ENCODE data around the gene THEMIS2. TPM values are rescaled to one million over a fixed set of nuclear protein-coding genes. Genes with fewer than 3 reads are reported as not detected.
A peak's percentile ranks its signal among the peaks of the same experiment; 100 is the strongest.

Gene THEMIS2
- total and polyA plus RNA-seq, 2 of the 13 experiments (the other 11 are each of a cell fraction or from before 2014, with no cell fraction given), result 0.38 to 1.5 TPM

DNA sequence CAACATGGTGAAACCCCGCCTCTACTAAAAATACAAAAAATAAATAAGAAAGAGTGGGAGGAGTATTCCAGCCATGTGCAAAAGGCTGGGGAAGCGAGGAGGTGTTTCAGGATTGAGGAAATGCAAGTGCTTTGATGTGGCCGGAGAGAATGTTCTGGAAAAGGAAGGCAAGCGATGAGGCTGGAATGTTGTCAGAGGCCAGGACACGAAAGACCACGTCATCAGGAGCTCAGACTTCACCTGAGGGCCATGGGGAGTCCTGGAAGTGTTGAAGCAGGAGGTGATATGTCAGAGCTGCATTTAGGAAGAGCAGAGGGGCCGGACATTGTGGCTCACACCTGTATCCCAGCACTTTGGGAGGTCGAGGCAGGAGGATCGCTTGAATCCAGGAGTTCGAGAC, 10.9 kb upstream of the THEMIS2 start (continued):
- TF ChIP-seq, protein P1, sequence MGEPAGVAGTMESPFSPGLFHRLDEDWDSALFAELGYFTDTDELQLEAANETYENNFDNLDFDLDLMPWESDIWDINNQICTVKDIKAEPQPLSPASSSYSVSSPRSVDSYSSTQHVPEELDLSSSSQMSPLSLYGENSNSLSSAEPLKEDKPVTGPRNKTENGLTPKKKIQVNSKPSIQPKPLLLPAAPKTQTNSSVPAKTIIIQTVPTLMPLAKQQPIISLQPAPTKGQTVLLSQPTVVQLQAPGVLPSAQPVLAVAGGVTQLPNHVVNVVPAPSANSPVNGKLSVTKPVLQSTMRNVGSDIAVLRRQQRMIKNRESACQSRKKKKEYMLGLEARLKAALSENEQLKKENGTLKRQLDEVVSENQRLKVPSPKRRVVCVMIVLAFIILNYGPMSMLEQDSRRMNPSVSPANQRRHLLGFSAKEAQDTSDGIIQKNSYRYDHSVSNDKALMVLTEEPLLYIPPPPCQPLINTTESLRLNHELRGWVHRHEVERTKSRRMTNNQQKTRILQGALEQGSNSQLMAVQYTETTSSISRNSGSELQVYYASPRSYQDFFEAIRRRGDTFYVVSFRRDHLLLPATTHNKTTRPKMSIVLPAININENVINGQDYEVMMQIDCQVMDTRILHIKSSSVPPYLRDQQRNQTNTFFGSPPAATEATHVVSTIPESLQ (CRISPR knock-in tag; conservative IDR thresholded peaks at IDR 0.05), result no peak
- TF ChIP-seq CREB1 (IDR thresholded peaks at IDR 0.05) (peak; percentile 76), CREB1 (CRISPR knock-in tag; IDR thresholded peaks at IDR 0.05) (no peak), ZNF230 (CRISPR knock-in tag; IDR thresholded peaks at IDR 0.05) (no peak), ZNF432 (CRISPR knock-in tag; IDR thresholded peaks at IDR 0.05; ENCODE audit: borderline replicate concordance) (no peak)

DNA sequence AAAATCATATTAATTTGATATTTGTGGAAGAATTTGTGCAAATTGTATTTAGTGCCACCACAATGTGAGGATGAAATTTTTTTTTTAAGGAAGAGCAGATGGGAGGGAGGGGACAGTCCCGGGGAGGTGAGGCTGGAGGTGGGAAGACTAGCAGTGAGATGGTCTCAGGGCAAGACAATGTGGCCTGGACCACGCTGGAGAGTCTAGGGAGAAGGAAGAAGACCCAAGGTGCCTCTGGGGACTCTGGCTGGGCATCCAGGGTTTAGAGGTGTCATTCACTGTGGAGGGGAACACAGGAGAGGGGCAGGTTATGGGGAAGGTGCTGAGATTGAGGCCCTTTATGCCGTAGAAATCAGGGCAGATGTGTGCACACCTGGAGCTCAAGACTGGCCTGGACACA, 10.3 kb upstream of the THEMIS2 start:
- CTCF ChIA-PET (ENCODE audit: low intra/inter-chr PET ratio, low total read pairs), result no interaction called here
- Histone ChIP-seq H3K4me2 (ENCODE audit: low read depth, low read length) (no peak overlapping the region), H3K36me3 (replicated peaks in 1 of 2; ENCODE audit: control insufficient read depth in 1 of 2, insufficient read depth in 2 of 2, low read length in 2 of 2) (no peaks in the 10 kb centered on the region), H4K20me1 (ENCODE audit: insufficient read depth, low read length) (no peaks in the 10 kb centered on the region), H3K27ac (ENCODE audit: extremely low read length, insufficient read depth, low read length) (no peak overlapping the region), H2AFZ (ENCODE audit: low read length) (no peak overlapping the region), H3K9me3 (ENCODE audit: low read length) (no peaks in the 10 kb centered on the region), H3K79me2 (ENCODE audit: insufficient read depth, low read length) (no peaks in the 10 kb centered on the region), H3K4me1 (ENCODE audit: insufficient read depth, low read length) (peaks cover 30% of the 10 kb centered on the region), H3K9ac (ENCODE audit: insufficient read depth, low read depth, low read length) (no peak overlapping the region), H3K27me3 (ENCODE audit: control insufficient read depth in 1 of 2, insufficient read depth in 2 of 2, low read length in 2 of 2) (peaks cover 0 to 3% of the 10 kb centered on the region in 2 experiments; a peak in 1 of 5 replicates), H3K4me3 (replicated peaks in 1 of 3; ENCODE audit: insufficient read depth in 1 of 3, low read depth in 2 of 3, low read length in 3 of 3) (no peak overlapping the region)
- POLR2A ChIA-PET, result no interaction called here
- DNase-seq (ENCODE audit: low spot score), result no peak
- no peak for FAIRE-seq
- BruUV-seq (replicated peaks), result no TSS peak
- intact Hi-C loops (cut with micrococcal nuclease; ENCODE audit: unreplicated experiment), result loop anchor here (10.0 kb wide), 1 partner anchor 63 kb away; no protein-coding TSS in a partner anchor
- ATAC-seq, result no peak
- in situ Hi-C loops (cut with HindIII; ENCODE audit: extremely low pct_ligation_motif_present, low pct_unique_long_range_greater_than_20kb), result loop anchor here (10.0 kb wide), 1 partner anchor 343 kb away; no protein-coding TSS in a partner anchor
- 44% methylated on average over 3 of the region's 3 CpGs for WGBS (ENCODE audit: low lambda C conversion rate)
- TF ChIP-seq, protein P2, sequence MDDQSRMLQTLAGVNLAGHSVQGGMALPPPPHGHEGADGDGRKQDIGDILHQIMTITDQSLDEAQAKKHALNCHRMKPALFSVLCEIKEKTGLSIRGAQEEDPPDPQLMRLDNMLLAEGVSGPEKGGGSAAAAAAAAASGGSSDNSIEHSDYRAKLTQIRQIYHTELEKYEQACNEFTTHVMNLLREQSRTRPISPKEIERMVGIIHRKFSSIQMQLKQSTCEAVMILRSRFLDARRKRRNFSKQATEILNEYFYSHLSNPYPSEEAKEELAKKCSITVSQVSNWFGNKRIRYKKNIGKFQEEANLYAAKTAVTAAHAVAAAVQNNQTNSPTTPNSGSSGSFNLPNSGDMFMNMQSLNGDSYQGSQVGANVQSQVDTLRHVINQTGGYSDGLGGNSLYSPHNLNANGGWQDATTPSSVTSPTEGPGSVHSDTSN (CRISPR knock-in tag; IDR thresholded peaks at IDR 0.05; ENCODE audit: borderline replicate concordance), result no peak
- TF ChIP-seq, protein P3, sequence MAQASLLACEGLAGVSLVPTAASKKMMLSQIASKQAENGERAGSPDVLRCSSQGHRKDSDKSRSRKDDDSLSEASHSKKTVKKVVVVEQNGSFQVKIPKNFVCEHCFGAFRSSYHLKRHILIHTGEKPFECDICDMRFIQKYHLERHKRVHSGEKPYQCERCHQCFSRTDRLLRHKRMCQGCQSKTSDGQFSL (CRISPR knock-in tag; IDR thresholded peaks at IDR 0.05), result no peak
- TF ChIP-seq, protein P4, sequence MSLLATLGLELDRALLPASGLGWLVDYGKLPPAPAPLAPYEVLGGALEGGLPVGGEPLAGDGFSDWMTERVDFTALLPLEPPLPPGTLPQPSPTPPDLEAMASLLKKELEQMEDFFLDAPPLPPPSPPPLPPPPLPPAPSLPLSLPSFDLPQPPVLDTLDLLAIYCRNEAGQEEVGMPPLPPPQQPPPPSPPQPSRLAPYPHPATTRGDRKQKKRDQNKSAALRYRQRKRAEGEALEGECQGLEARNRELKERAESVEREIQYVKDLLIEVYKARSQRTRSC (CRISPR knock-in tag; IDR thresholded peaks at IDR 0.05; ENCODE audit: low read depth), result no peak
- TF ChIP-seq ZNF883 (CRISPR knock-in tag; IDR thresholded peaks at IDR 0.05; ENCODE audit: not compliant biosample characterization) (no peak), ZNF235 (CRISPR knock-in tag; IDR thresholded peaks at IDR 0.05; ENCODE audit: borderline replicate concordance) (no peak), ZNF225 (CRISPR knock-in tag; IDR thresholded peaks at IDR 0.05) (no peak), ZNF792 (CRISPR knock-in tag; IDR thresholded peaks at IDR 0.05) (no peak), AHR (CRISPR knock-in tag; IDR thresholded peaks at IDR 0.05) (no peak), ZNF232 (CRISPR knock-in tag; IDR thresholded peaks at IDR 0.05; ENCODE audit: borderline replicate concordance) (no peak), ZNF33B (CRISPR knock-in tag; IDR thresholded peaks at IDR 0.05) (no peak)
- TF ChIP-seq, protein P5, sequence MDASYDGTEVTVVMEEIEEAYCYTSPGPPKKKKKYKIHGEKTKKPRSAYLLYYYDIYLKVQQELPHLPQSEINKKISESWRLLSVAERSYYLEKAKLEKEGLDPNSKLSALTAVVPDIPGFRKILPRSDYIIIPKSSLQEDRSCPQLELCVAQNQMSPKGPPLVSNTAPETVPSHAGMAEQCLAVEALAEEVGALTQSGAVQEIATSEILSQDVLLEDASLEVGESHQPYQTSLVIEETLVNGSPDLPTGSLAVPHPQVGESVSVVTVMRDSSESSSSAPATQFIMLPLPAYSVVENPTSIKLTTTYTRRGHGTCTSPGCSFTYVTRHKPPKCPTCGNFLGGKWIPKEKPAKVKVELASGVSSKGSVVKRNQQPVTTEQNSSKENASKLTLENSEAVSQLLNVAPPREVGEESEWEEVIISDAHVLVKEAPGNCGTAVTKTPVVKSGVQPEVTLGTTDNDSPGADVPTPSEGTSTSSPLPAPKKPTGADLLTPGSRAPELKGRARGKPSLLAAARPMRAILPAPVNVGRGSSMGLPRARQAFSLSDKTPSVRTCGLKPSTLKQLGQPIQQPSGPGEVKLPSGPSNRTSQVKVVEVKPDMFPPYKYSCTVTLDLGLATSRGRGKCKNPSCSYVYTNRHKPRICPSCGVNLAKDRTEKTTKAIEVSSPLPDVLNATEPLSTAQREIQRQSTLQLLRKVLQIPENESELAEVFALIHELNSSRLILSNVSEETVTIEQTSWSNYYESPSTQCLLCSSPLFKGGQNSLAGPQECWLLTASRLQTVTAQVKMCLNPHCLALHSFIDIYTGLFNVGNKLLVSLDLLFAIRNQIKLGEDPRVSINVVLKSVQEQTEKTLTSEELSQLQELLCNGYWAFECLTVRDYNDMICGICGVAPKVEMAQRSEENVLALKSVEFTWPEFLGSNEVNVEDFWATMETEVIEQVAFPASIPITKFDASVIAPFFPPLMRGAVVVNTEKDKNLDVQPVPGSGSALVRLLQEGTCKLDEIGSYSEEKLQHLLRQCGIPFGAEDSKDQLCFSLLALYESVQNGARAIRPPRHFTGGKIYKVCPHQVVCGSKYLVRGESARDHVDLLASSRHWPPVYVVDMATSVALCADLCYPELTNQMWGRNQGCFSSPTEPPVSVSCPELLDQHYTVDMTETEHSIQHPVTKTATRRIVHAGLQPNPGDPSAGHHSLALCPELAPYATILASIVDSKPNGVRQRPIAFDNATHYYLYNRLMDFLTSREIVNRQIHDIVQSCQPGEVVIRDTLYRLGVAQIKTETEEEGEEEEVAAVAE (CRISPR knock-in tag; IDR thresholded peaks at IDR 0.05; ENCODE audit: borderline replicate concordance), result no peak

All from HepG2 (cell line).